ENCODE data around the gene RAB10. TPM values are rescaled to one million over a fixed set of nuclear protein-coding genes. Genes with fewer than 3 reads are reported as not detected.
A peak's percentile ranks its signal among the peaks of the same experiment; 100 is the strongest.

RAB10 gene
- total RNA-seq, 1 donor from 2014 or later, result 135 TPM

DNA sequence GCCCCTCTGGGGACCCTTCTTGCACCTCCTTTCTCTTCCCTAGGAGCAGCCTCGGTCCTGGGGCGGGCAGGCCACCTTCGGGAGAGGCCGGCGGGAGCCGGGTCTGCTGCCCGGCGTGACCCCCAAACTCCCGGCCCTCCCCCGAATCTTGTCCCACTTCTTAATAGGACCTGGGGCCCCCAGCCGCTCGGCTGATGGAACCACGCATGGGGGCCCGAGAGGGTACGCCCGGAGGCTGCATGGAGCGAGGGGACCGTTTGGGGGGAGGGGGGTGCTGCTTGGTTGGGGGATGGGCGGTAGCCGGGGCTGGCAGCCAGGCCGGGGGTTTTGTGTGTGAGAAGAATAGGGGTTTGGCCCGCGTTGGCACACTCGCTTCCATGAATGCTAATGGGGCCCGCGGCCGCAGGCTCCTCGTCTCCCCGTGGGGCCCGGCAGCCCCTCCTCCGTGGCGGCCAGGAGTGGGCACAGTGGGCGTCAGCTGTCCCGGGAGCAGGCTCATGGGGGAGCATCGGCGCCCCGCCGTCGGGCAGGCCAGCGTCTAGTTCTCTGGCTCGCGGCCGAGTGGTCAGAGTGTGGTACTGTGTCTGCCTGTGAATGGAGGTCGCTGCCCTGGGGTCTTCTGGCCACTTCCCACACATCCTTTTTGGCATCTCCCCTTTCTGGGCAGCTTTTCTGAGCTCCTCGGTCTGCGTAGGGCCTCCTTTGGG, 140.0 kb downstream of the RAB10 start:
- intact Hi-C loops (cut with DNase I), result no loop called here
- no peak for DNase-seq (ENCODE audit: extremely low spot score in 2 of 2)
- no peak overlapping the region for H3K27ac ChIP-seq
- no peak for TF ChIP-seq POLR2AphosphoS5 (IDR thresholded peaks at IDR 0.05; ENCODE audit: insufficient read depth in 1 of 2, low read depth in 1 of 2)
- no peak for TF ChIP-seq POLR2A (IDR thresholded peaks at IDR 0.05)
- peaks cover 10% of the 10 kb centered on the region for H3K27me3 ChIP-seq
- H3K9me3 ChIP-seq, result no peaks in the 10 kb centered on the region
- peaks cover 18% of the 10 kb centered on the region for H3K4me1 ChIP-seq
- no peaks in the 10 kb centered on the region for H3K36me3 ChIP-seq
- peak overlapping the region; percentile 44 to 49 for H3K4me3 ChIP-seq

DNA sequence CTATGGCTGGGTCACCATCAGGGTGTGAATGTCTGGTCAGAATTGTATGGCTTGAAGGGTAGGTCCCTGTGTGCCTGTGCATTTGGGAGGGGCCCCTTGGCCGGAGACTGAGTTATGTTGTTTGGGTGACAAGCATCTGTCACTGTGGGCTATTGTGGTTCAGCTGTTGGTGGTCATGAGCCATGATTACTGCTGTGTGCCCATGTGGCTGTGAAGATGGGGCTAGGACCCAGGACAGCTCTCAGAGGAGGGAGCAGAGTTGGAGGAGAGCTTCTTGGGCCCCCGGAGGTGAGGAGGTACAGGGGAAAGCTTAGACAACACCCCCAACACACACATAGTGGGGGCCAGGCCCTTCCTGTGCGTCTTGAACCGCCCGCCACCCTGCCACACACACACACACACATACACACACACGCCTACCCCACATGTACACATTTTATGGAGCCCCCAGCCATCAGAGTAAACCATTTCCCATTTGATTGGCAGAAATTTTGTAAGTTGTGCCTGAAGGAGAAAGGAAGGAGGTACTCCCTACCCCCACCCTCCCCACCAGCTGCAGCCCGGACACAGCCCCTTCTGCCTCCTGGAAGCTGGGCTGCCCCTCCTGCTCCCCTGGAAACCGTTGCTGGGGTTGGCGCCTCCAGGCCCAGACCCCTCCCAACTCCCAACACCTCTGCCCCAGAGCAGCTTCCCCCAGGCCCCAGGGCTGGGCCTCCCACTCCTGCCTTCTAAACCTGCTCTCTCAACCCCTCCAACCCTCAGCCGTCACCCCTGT, 141.0 kb downstream of the RAB10 start:
- Histone ChIP-seq H3K36me3 (no peaks in the 10 kb centered on the region), H3K4me1 (peaks cover 26% of the 10 kb centered on the region), H3K27me3 (peaks cover 10% of the 10 kb centered on the region), H3K9me3 (no peaks in the 10 kb centered on the region), H3K27ac (no peak overlapping the region), H3K4me3 (no peak overlapping the region)
- peak in 1 of 2 donors; percentile 77 for DNase-seq (ENCODE audit: extremely low spot score in 2 of 2)
- no peak for TF ChIP-seq POLR2A (IDR thresholded peaks at IDR 0.05)
- intact Hi-C loops (cut with DNase I), result no loop called here

DNA sequence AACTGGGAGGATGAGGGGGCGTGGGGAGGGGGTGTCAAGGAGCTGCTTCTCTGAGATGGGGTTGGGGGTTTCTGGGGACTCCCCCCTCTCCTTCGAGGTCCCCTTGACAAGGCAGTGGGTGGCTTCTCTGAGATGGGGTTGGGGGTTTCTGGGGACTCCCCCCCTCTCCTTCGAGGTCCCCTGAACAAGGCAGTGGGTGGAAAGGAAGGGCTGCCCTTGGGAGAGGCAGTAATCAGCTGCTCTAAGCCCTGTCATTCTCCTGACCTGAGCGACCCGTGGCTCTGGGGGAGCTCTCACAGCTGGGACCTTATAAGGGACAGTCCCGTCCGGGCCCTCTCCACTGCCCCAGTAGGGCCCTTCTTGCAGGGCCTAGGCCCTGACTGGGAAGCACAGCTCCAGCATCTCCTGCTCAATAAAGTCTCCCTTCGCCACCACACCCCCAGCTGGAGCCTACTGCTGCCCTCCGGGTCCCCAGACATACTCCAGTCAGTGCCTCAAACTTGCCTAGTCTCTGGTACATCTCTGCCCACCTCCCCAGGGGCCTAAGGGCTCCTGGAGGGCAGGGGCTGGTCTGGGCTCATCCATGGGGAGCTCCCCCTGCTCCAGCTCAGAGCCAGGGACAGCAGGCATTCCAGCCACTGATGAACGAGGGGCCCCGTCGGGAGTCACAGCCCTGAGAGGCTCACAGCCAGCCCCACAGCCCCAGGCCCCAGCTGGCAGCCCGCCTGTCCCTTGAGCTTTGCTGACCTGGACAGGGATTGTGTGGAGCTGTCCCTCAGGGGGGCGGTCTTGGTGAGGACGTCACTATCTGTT, 141.8 kb downstream of the RAB10 start:
- no peaks in the 10 kb centered on the region for H3K36me3 ChIP-seq
- intact Hi-C loops (cut with DNase I), result no loop called here
- H3K9me3 ChIP-seq, result no peaks in the 10 kb centered on the region
- no peak overlapping the region for H3K4me3 ChIP-seq
- peaks cover 10% of the 10 kb centered on the region for H3K27me3 ChIP-seq
- no peak overlapping the region for H3K27ac ChIP-seq
- H3K4me1 ChIP-seq, result peaks cover 26% of the 10 kb centered on the region
- no peak for TF ChIP-seq POLR2AphosphoS5 (IDR thresholded peaks at IDR 0.05; ENCODE audit: insufficient read depth in 1 of 2, low read depth in 1 of 2)
- TF ChIP-seq, protein P1, sequence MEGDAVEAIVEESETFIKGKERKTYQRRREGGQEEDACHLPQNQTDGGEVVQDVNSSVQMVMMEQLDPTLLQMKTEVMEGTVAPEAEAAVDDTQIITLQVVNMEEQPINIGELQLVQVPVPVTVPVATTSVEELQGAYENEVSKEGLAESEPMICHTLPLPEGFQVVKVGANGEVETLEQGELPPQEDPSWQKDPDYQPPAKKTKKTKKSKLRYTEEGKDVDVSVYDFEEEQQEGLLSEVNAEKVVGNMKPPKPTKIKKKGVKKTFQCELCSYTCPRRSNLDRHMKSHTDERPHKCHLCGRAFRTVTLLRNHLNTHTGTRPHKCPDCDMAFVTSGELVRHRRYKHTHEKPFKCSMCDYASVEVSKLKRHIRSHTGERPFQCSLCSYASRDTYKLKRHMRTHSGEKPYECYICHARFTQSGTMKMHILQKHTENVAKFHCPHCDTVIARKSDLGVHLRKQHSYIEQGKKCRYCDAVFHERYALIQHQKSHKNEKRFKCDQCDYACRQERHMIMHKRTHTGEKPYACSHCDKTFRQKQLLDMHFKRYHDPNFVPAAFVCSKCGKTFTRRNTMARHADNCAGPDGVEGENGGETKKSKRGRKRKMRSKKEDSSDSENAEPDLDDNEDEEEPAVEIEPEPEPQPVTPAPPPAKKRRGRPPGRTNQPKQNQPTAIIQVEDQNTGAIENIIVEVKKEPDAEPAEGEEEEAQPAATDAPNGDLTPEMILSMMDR (IDR thresholded peaks at IDR 0.05), result no peak
- TF ChIP-seq POLR2A (IDR thresholded peaks at IDR 0.05), result no peak
- DNase-seq (ENCODE audit: extremely low spot score in 2 of 2), result peak in 1 of 2 donors; percentile 49

DNA sequence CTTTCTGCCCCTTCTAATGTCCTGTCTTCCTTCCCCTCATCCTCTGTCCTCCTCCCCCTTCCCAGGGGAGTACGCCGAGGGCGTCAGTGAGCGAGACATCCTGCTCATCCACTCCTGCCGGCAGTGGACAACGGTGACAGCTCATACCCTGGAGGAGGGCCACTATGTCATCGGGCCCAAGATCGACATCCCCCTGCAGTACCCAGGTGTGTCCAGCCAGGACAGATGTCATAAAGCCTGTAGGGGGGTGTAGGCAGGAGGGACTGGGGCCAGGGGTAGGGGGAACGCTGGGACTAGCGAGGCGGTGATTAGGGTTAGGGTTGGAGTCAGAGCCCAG, 142.4 kb downstream of the RAB10 start:
- intact Hi-C loops (cut with DNase I), result no loop called here
- H3K27ac ChIP-seq, result no peak overlapping the region
- no peak for DNase-seq (ENCODE audit: extremely low spot score in 2 of 2)
- no peaks in the 10 kb centered on the region for H3K36me3 ChIP-seq
- H3K4me3 ChIP-seq, result no peak overlapping the region
- TF ChIP-seq POLR2AphosphoS5 (IDR thresholded peaks at IDR 0.05; ENCODE audit: insufficient read depth in 1 of 2, low read depth in 1 of 2), result no peak
- H3K4me1 ChIP-seq, result peaks cover 26% of the 10 kb centered on the region
- no peaks in the 10 kb centered on the region for H3K9me3 ChIP-seq
- peaks cover 10% of the 10 kb centered on the region for H3K27me3 ChIP-seq

DNA sequence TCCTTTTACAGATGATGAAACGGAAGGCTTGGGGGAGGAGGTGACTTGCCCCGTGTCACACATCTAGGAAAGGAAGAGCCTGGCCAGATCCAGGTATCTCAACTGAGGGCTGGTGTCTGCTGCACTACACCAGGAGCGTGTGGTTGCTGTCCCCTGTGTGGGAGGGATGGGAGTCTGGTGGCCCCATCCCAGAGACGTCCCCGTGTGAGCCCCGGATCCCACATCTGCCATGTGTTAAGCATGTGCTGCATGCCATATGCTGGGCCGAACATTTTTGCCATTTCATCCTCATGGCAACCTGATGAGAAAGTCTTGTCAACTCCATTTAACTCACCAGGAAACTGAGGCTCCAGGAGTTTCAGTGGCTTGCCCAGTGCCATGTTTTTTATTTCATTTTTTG, 143.2 kb downstream of the RAB10 start:
- Histone ChIP-seq H3K4me1 (peaks cover 26% of the 10 kb centered on the region), H3K36me3 (no peaks in the 10 kb centered on the region), H3K9me3 (no peaks in the 10 kb centered on the region), H3K27me3 (peaks cover 10% of the 10 kb centered on the region), H3K4me3 (no peak overlapping the region), H3K27ac (no peak overlapping the region)
- intact Hi-C loops (cut with DNase I), result no loop called here
- no peak for DNase-seq (ENCODE audit: extremely low spot score in 2 of 2)
- TF ChIP-seq POLR2AphosphoS5 (IDR thresholded peaks at IDR 0.05; ENCODE audit: insufficient read depth in 1 of 2, low read depth in 1 of 2), result no peak
- TF ChIP-seq, protein P1 (IDR thresholded peaks at IDR 0.05), result no peak
- no peak for TF ChIP-seq POLR2A (IDR thresholded peaks at IDR 0.05)

DNA sequence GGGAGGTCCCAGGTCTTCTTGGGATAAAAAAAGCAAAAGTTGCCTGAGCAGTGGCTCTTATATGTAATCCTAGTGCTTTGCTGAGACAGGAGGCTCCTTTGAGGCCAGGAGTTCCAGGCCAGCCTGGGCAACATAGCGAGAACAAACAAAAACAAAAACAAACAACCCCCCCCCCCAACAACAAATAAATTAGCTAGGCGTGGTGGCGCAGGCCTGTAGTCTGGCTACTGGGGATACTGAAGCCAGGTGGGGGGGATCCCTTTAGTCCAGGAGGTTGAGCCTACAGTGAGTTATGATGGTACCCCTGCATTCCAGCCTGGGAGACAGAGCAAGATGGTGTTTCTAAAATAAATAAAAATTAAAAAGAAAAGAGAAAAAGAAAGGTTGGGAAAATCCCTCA, 144.4 kb downstream of the RAB10 start:
- Histone ChIP-seq H3K27ac (no peak overlapping the region), H3K4me1 (peaks cover 24% of the 10 kb centered on the region), H3K4me3 (peak overlapping the region; percentile 37 to 55), H3K27me3 (peaks cover 10% of the 10 kb centered on the region), H3K36me3 (no peaks in the 10 kb centered on the region), H3K9me3 (no peaks in the 10 kb centered on the region)
- DNase-seq (ENCODE audit: extremely low spot score in 2 of 2), result no peak
- intact Hi-C loops (cut with DNase I), result no loop called here
- TF ChIP-seq POLR2AphosphoS5 (IDR thresholded peaks at IDR 0.05; ENCODE audit: insufficient read depth in 1 of 2, low read depth in 1 of 2) (no peak), POLR2A (IDR thresholded peaks at IDR 0.05) (no peak)
- TF ChIP-seq, protein P1 (IDR thresholded peaks at IDR 0.05), result no peak
